Fibroblast of skin of back (primary cell): ENCODE data around the gene FAM72A. TPM values are rescaled to one million over a fixed set of nuclear protein-coding genes. Genes with fewer than 3 reads are reported as not detected.
"Not testable (repeated sequence)": the region's sequence is repeated elsewhere in the genome, so short reads cannot be mapped to it uniquely, and the experiment has no call there.

ENCODE experiments used
- DNase-seq: peaks from one replicate; pipeline ENCODE4 v3.0.0-alpha.2; 2013
- polyA plus RNA-seq, 2 experiments: library from polyadenylated mRNA; unstranded; fragments of 120-200 nt; gene quantifications; one replicate each; pipeline ENCODE4 v1.2.1, GENCODE V29; 2013; ENCODE audit not compliant: insufficient read length in 2 of 2

Gene FAM72A
- 6.4 TPM for polyA plus RNA-seq (2013, experiment 1 of 2; ENCODE audit: insufficient read length)
- polyA plus RNA-seq (2013, experiment 2 of 2; ENCODE audit: insufficient read length), result 1.8 TPM

DNA sequence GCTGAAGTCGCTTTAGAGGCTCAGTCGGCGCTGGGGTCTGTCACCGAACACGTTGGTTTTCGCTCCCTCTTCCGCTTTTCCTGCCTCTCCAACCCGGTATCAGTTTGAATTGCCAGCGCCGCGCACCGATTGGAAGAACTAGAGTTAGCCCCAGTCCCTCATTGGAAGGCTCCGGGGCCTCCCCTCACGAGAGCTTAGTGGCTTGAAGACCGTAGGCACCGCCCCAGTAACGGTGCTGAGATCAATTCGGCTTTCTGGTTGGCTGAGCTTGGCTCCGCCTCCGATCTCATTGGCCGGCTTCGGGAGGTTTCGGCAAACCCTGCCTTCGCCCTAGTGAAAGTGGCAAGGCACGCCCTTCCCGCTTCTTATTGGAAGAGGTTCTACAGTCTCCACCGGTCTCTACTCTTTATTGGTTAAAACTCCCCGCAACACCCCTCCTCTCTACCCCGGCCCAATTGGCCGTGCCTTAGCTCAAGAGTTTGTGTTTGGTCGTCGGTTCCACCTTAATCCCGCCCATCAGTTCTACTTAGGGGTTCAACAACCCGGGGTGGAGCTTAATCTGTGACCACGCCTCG is at the start of gene FAM72A:
FAM72A (minus strand) TSS at position 51 of the 575 bp plus-strand sequence. CDS start 814 bp downstream, outside the sequence.
- DNase-seq, result peak; percentile 100

DNA sequence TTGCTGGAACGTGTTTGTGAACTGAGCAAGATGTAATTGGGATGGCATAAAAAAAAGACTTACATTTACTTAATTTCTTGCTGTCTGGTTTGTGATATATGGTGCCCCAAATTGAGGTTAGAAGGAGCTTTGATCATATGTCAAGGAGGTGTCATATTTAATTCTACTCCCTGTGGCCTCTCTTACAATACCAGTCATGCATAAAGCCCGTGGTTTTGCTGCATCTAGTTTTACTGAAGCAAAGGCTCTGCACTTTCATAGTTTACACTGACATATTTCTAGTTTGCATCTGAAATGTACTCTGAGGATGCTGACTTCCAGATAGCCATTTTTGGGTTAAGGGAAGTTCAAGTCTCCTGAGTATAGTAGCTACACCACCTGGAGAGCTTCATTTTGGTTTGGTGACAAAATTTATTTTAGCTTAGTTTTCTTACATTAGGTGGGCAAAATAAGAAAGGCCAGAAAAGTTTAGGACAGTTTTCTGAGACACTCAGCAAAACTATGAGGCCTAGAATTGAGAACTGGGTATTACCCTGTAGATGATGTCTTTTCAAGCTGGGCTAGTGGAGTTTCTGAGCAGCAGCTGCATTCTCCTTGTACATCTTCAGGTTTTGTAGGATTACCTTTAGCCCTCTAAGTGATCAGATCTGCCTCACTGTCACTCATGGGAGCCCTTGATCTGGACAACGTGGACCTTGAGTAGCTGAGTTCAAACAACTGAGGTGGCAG is 48.5 kb upstream of the FAM72A start:
- not testable (repeated sequence) for DNase-seq

DNA sequence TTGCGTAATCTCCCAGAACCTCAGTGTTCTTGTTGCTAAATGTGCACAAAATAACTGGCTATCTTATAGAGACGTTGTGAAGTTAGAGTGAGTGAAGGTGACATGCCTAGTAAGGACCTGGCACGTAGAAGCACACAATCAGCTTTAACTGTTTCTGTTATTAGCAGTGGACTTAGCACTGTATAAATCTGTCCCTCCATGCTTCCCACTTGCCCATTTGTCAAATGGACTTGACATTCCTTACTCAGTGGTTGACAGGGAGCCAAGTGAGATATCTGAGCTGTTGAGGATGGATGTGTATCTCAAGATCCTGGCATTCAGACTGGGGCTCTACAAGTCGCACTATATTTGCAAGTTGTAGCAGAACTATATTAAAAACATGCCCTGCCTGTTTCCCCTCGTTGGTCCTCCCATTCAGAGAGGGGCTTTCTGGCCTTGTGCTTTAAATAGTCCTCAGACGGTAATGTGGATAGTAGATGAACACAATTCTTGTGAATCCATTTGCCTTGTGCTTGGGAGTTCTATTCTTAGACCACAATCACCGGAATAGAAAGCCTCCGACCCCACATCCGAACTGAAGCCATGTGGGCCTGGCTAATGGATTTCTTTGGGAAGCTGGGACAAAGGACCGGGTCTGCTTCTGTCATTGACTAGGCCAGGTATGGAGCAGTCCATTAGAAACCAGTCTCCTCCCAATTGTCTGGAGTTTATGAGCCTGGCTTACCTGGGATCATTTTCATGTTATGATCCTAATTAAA is 43.7 kb upstream of the FAM72A start:
- not testable (repeated sequence) for DNase-seq

DNA sequence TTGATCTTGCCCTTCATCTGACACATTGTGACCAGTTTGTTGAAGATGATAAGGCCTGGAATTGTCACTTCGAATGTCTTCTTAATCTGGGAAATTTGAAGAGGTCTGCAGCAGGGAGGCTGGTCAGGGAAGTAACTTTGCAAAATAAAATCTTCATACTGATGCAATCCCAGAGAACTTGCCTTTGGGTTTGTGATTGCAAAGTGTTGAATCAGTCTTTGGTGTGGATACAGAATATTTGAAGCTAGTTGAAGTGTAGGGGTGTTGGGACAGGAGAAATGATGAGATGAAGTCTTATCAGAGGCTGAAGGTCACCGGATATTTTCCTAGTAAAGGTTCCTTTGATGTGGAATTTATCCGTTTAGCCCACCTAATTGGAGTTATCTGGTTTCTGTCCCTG is 42.8 kb upstream of the FAM72A start:
- DNase-seq, result not testable (repeated sequence)

DNA sequence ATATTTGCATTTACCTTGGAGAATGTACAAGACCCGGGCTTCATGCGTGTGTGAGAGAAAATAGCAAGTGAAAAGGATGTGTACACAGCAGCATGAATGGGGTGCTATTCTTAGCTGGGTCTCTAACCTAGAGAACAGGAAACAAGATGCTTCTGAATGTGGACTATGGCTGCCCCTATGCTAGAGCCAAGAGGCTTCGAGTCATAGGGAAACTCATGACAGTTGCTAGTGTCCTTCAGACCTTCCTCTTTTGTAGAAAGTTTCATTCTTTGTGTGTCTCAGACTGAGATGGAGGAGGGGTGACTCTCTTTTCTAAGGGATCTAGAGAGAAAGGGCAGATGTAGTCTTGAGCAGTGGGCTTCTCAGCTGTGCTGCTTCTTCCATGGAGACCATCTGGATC is 40.7 kb upstream of the FAM72A start:
- not testable (repeated sequence) for DNase-seq

DNA sequence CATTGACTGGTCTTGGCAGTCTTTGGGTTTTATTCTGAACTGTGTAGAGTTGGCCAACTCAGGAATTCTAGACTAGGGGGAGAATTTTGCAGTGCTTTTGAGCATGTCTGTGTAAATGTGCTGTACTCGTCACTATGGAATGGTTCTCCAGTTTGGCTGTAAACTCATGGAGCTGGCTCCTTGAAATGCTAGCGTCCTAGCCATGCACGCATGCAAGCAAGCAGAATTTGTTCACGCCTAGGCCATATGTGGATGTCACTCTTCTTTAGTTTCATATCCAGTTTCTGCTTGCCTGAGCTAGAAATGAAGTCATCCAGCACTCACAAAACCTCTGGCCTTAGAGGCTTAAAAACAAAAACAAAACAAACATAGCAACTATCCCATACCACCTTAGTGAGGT is 37.6 kb upstream of the FAM72A start:
- DNase-seq, result peak; percentile 44

DNA sequence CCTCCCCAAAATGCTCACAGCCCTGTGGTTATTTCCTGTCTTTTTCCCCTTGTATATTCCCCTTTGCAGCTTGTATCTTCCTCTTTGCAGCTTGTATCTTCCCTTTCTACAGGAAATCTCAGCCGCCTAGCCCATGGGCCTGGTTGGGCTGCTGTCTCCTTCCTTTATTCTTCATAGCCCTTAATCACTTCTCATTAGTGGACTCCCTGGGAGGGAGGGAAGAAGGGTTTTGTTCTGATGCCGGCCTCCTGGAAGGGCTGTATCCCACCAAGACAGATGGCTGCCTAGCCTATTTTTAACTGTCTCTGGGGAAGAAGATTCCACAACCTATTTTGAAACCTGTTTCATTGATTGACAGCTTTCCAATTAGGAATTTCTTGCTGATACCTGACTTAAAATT is 32.6 kb upstream of the FAM72A start:
- not testable (repeated sequence) for DNase-seq

DNA sequence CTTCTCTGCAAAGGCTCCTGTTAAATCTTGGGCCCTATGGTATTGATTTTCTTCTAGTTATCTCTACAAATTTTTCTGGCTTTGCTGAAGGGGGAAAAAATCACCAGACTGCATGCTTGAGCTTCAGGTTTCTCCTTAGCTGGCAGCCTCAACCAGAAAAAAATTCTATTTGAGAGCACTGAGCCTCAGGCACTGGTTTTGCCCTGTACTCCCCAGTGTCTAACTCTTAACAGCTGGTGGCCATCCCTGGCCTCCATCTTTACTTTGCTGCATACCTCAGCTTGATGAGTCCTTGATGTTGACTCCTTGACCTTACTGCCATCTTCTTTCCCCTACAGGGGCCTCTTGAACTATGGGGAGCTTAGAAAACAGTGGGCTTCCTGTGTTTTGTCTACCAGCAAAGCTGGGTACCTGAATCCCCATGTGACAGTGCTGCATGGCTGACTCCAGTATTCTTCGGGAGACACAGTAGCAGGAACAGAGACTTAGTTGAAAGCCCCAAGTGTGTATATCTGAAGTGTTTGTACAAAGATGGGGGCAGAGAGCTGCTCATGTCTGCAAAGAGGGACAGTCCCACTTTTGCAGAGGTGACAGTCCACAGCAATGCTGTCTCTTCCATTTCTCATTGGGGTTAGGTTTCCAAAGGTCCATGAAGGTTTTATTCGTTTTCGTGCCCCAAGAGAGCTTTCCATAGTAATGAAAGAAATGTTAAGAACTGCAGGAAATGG is 31.7 kb upstream of the FAM72A start:
- DNase-seq, result not testable (repeated sequence)

DNA sequence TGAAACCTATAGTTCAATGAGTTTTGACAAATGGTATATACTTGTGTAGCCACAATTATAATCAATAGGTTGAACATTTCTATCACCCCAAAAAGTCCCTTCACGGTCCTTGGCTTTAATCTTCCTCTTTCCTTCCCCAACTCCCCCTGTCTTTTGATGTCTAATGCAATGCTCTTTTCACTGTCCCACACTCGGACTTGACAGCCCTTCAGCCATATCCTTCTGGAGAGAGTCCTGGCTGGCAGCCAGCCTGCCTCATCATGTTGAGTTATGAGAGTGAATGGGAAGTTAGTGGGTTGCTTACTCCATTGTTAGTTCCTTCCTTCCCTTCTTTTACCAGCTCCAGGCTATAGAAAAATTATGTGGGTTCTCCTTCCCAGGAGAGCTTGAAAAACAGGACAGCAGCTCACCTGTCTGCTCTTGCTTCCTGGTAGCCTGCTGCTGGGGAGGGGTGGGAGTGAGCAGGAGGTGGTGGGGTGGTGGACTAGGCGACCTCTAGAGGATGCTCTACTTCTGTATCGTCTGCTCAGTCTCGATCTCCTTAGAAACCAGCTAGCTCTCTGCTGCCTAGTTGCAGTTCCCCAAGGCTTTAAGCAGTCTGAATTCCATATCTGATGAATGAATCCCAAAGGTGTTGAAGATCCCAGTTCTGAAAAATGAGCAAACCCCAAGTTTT is 30.5 kb upstream of the FAM72A start:
- DNase-seq, result not testable (repeated sequence)

DNA sequence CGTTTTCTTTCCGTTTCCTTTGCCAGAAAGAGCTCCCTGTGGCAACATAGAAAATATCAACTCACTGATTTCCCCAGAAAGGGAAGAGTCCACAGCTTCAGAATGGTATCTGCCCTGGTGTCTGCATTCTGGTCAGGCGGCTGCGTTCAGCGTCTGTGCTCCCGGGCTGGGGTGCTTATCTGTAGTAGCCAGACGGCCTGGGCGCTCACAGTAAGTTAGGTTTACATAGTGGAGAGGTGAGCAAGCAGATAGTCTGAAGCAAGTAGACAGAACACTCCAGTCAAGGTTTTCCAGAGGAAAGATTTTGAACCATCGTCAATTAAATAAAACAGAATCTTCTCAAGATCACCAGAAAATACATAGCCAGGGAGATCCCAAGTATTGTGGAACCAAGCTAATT is 29.4 kb upstream of the FAM72A start:
- DNase-seq, result not testable (repeated sequence)

DNA sequence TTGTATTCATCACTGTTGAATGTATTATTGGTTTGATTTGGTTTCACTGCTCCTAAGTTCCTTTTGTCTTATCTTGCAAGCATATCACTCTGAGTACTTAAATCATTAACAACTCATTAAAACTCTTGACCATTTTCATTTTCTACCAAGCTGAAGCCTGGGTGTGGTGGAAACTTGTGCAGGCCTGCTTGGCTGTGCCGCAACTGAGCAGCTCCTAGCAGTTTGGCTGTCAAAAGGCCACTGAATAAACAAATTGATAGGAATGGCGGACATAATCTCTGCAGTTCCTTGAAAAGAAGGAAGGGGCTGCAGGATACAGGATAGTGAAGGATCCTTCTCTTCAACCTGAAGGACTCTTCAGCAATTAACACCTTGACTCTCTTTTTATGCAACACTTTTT is 26.6 kb upstream of the FAM72A start:
- DNase-seq, result not testable (repeated sequence)

DNA sequence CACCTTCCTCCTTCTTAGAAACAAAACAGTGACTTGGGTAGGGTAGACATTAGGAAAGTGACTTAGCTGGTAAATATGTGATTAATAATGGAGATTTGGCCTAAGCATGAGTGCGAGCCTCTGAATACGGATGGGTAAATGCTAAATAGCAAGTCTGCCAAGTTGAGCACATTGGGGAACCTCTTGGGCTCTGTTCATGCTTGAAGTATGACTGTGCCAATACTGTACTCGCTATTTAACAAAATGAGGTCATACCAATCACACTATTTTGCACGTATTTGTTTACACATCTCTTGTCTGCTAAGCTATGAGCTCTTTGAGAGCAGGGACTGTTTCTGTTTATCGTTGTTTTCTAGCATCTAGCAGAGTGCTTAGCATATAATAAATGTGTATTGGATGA is 24.2 kb upstream of the FAM72A start:
- DNase-seq, result not testable (repeated sequence)

DNA sequence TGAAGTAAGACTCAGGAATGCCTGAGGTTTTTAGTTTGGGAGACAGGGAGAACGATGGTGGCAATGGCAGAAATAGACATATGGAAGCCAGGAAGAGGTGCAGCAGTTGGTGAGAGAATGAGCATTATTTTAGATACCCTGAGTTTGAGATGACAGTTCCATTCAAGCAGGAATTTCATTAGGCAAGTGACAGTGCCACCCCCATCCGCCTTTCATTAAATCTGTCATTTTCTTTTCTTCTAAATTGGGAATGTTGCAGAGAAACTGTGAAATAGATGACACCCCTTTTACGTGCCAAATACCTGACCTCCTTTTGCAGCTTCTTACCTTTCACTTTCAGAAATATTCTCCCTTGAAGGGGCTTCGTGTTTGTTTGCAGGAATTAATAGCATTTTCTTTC is 22.7 kb upstream of the FAM72A start:
- DNase-seq, result not testable (repeated sequence)

DNA sequence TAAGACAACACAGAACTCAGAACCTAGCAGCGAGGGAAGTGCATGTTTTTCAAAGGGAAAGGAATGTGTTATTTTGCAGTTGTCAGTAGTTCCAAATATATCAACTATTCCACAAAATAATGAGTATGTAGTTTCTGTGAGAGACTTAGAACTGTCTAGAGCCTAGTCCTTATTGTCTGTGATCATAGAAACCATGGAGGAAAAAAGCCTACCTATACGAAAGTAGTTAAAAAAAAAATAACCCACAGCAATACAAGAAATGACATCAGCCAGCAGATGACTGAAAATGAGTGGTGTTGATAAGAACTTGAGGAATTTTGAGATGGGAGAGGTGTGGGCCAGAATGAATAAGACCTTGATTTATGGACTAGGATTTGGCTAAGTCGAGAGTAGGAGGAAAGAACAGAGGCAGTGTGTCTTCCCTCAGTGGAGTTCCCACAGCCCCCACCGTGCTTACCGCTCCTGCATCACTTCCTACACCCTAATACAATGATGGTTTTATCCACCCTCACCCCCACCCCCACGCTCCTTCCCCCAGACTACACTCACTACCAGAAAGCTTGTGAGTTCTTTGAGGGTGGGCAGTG is 21.6 kb upstream of the FAM72A start:
- DNase-seq, result not testable (repeated sequence)

DNA sequence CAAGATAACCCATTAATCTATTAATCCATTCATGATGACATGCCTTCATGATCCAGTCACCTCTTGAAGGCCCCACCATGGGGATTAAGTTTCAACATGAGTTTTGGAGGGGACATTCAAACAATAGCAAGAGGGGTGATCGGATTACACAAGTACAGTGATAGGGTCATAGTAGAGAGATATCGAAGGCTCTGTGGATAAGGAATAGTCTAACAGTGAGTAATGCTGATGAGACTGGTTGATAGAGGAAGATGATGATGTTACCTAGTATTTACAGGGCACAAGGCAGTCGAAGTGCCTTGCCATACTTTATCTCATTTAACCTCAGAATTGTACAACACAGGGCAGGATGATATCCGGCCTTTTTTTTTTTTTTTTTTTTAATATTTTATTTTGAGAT is 18.9 kb upstream of the FAM72A start:
- DNase-seq, result not testable (repeated sequence)

DNA sequence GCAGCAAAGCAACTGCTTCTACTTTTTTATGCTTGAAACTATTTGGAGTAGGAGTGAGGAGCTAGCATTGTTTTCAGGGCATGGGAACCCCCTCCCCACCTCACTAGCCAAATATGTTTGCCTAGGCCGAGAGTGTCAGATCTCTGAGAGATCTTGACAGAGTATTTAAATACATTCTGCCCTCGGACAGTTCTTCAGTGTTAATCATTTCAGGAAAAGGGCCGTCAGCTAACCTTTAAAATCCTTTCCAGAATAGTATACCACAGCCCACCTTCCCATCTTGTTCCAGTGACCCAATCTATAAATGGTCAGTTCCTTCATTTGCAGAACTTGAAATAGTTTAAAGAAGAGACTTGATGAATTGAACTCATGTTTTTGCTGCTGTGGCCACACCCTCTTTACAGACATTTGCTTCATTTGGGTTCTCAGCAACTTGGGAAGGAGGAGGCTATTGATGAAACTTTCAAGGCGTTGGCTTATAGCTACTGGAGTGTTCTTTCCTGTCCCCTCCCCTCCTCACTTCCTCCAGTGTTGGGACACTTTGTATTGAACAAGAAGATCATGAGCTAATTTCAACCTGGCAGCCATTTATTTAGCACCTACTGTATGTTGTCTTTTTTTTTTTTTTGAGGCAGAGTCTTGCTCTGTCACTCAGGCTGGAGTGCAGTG is 17.8 kb upstream of the FAM72A start:
- not testable (repeated sequence) for DNase-seq

DNA sequence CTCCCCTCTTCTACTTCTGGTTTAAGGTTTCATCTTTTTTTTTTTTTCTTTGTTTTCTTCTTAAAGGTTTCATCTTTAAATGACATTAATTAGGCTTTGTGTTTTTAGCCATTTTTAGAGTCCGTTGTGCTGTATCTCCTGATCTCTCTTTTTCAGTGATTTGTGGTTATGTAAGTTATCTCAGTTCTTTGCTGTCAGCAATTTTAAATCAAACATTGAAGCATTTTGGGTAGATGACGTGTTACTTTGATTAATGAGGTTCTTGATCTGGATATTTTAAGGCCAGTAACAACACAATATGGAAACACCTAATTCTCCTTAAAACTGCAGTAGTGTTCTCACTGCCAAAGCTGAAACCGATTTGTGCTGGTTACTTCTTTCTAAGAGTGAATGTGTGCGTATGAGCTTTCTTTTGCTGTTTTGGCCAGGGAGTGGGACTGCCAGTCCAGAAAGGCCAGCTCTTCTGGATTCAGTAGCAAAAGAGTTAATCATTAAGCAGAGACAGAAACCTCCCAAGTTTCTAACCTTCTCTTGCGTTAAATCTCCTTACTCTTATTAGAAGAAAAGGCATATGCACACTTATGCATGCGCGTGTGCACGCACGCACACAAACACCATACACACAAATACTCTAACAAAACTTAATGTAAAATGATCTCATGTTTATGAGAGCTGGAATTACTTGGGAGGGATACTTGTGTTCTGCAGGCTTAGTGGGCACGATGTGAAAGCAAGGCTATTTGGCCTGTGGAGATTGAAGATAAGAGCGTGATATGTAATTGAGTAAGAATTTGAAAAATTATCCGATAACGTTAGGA is 17.1 kb upstream of the FAM72A start:
- DNase-seq, result not testable (repeated sequence)

DNA sequence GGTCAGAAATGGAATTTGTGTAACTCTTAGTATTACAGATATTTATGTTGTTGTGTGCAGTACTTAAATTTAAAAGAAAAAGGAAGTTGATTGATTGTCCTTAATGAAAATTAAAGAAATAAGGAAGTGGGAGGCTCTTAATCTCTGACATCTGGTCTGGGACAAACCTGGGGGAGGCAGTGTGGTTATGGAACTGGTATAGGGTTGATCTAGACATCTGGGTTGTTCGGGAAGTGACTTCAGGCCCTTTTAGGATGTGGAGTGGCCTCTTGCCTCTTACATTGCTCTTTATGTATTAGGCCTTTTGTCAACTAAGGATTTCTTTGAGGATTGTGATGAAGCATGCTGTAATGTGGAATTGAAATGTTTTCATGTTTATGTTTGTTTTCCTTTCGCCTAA is 16.1 kb upstream of the FAM72A start:
- DNase-seq, result not testable (repeated sequence)

DNA sequence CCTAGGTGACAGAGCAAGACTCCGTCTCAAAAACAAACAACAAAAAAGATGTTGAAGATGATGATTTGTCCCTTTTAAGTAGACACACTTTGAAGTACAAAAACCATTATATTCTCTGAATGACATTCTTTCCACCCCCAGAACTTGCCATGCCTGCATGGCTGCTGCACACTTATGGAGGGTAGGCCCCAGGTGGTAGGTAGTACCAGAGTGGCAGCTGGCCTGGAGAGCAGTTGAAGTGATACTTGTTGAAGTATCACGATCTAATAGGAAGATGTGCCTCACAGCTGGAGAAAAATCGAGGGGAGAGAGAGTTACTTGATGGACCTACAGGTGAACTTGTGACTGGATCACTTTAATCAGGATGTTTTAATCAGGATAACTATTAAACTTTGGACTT is 15.6 kb upstream of the FAM72A start:
- DNase-seq, result not testable (repeated sequence)
